ENCODE results near the gene MCF2. TPM values are rescaled to one million over a fixed set of nuclear protein-coding genes. Genes with fewer than 3 reads are reported as not detected.

The MCF2 gene
- polyA plus RNA-seq, 2 of the 4 experiments (the other 2 are of a cell fraction) = 0.09 to 0.10 TPM

- DNase-seq (ENCODE audit: low read depth in 1 of 2, low spot score in 1 of 2) (no peak), FAIRE-seq (no peak), ATAC-seq (no peak)
- POLR2A ChIA-PET = no interaction called here
- no peaks in the 10 kb centered on the region for H3K4me1 ChIP-seq
- 6% methylated on average over 3 of the region's 3 CpGs for WGBS (ENCODE audit: missing lambda C conversion rate)
- no peak overlapping the region for H3K4me2 ChIP-seq
- TF ChIP-seq E2F6 (IDR thresholded peaks at IDR 0.05; ENCODE audit: borderline replicate concordance, low read depth) (no peak), MYC (IDR thresholded peaks at IDR 0.05; ENCODE audit: borderline replicate concordance, low read length) (no peak)
- no peak overlapping the region for H3K27ac ChIP-seq
- CTCF ChIA-PET = no interaction called here
- H3K4me3 ChIP-seq = no peak overlapping the region
- H3K9me3 ChIP-seq = no peaks in the 10 kb centered on the region
Measured at GRCh38 chrX:139680356-139680755, 27.6 kb downstream of the MCF2 start.

- no peak for DNase-seq (ENCODE audit: low read depth in 1 of 2, low spot score in 1 of 2)
- TF ChIP-seq E2F6 (IDR thresholded peaks at IDR 0.05; ENCODE audit: borderline replicate concordance, low read depth) (no peak), FOXS1 (CRISPR knock-in tag; IDR thresholded peaks at IDR 0.05) (no peak), ZFP36 (IDR thresholded peaks at IDR 0.05; ENCODE audit: borderline replicate concordance, partially characterized antibody) (no peak), HOXB13 (CRISPR knock-in tag; IDR thresholded peaks at IDR 0.05; ENCODE audit: low read depth) (no peak)
- FAIRE-seq = no peak
- CTCF ChIA-PET = no interaction called here
- 0% methylated on average over 3 of the region's 3 CpGs for WGBS (ENCODE audit: missing lambda C conversion rate)
- POLR2A ChIA-PET = no interaction called here
- H3K4me2 ChIP-seq = no peak overlapping the region
- no peak for ATAC-seq
- no peaks in the 10 kb centered on the region for H3K4me1 ChIP-seq
- H3K4me3 ChIP-seq = no peak overlapping the region
- H3K27ac ChIP-seq = no peak overlapping the region
- no peaks in the 10 kb centered on the region for H3K9me3 ChIP-seq
Measured at GRCh38 chrX:139647597-139647996, 60.4 kb downstream of the MCF2 start.

- no peak overlapping the region for H3K4me3 ChIP-seq
Measured at GRCh38 chrX:139642241-139642927, 65.6 kb downstream of the MCF2 start.

GRCh38 chrX:139640259-139640658 lies 67.7 kb downstream of the MCF2 start:
- Histone ChIP-seq H3K4me3 (no peak overlapping the region), H3K27ac (no peak overlapping the region), H3K9me3 (no peaks in the 10 kb centered on the region), H3K4me1 (no peaks in the 10 kb centered on the region), H3K4me2 (no peak overlapping the region)
- CTCF ChIA-PET = no interaction called here
- ATAC-seq (no peak), FAIRE-seq (no peak), DNase-seq (ENCODE audit: low read depth in 1 of 2, low spot score in 1 of 2) (no peak)
- POLR2A ChIA-PET = no interaction called here
- WGBS (ENCODE audit: missing lambda C conversion rate) = 11% methylated on average over 2 of the region's 2 CpGs
- TF ChIP-seq ATOH8 (CRISPR knock-in tag; IDR thresholded peaks at IDR 0.05; ENCODE audit: low read depth) (no peak), HEYL (CRISPR knock-in tag; IDR thresholded peaks at IDR 0.05) (no peak), FOSL2 (IDR thresholded peaks at IDR 0.05) (no peak), FOSL2 (CRISPR knock-in tag; IDR thresholded peaks at IDR 0.05) (no peak), HOXB5 (CRISPR knock-in tag; IDR thresholded peaks at IDR 0.05) (no peak), FOSB (CRISPR knock-in tag; IDR thresholded peaks at IDR 0.05) (no peak), EP300 (IDR thresholded peaks at IDR 0.05) (no peak), RNF2 (IDR thresholded peaks at IDR 0.05; ENCODE audit: borderline replicate concordance, low read depth) (no peak), ESRRA (IDR thresholded peaks at IDR 0.05; ENCODE audit: borderline replicate concordance, low read length) (no peak), NR3C1 (IDR thresholded peaks at IDR 0.05) (no peak), CHD2 (IDR thresholded peaks at IDR 0.05; ENCODE audit: low read length, partially characterized antibody) (no peak), HES2 (IDR thresholded peaks at IDR 0.05) (no peak), GATA3 (IDR thresholded peaks at IDR 0.05; ENCODE audit: borderline replicate concordance) (no peak), POLR2AphosphoS2 (conservative IDR thresholded peaks at IDR 0.05; ENCODE audit: low read length) (no peak), HMGXB4 (CRISPR knock-in tag; IDR thresholded peaks at IDR 0.05; ENCODE audit: borderline replicate concordance) (no peak), RAD21 (conservative IDR thresholded peaks at IDR 0.05 in 1 of 2, IDR thresholded peaks at IDR 0.05 in 1 of 2) (no peak), BHLHE40 (IDR thresholded peaks at IDR 0.05; ENCODE audit: low read depth, low read length) (no peak)

More at GRCh38 chrX:139642241-139642927, 65.6 kb downstream of the MCF2 start:
- ChIA-PET CTCF (no interaction called here), POLR2A (no interaction called here)
- Histone ChIP-seq H3K4me1 (no peaks in the 10 kb centered on the region), H3K4me2 (no peak overlapping the region), H3K27ac (no peak overlapping the region), H3K9me3 (no peaks in the 10 kb centered on the region)
- 10% methylated on average over 10 of the region's 10 CpGs for WGBS (ENCODE audit: missing lambda C conversion rate)
- no peak for TF ChIP-seq RAD21 (conservative IDR thresholded peaks at IDR 0.05 in 1 of 2, IDR thresholded peaks at IDR 0.05 in 1 of 2)
- no peak for TF ChIP-seq CEBPB (IDR thresholded peaks at IDR 0.05)
- TF ChIP-seq MAFK (IDR thresholded peaks at IDR 0.05; ENCODE audit: partially characterized antibody) = peak; percentile 39
- no peak for TF ChIP-seq PBX3 (IDR thresholded peaks at IDR 0.05)
- ATAC-seq = no peak
- no peak for FAIRE-seq
- no peak for DNase-seq (ENCODE audit: low read depth in 1 of 2, low spot score in 1 of 2)

Data from A549 (cell line).